KBM-7 (cell line): Measurements from ENCODE around the gene VLDLR.
A peak's percentile ranks its signal among the peaks of the same experiment; 100 is the strongest.
"Not testable (repeated sequence)": the region's sequence is repeated elsewhere in the genome, so short reads cannot be mapped to it uniquely, and the experiment has no call there.

ENCODE experiments used
- DNase-seq: peaks from one replicate; pipeline ENCODE4 v3.0.0-alpha.2; 2015
- in situ Hi-C: fragments of 300-500 bp; cut with MboI; formaldehyde crosslinking; loops from 2 replicates; pipeline ENCODE4 v1.14.3; 2020; ENCODE audit warnings: low sequenced_read_pairs, low pct_unique_long_range_greater_than_20kb, mixed read lengths

VLDLR gene

GRCh38 chr9:2700398-2700797, 78.8 kb downstream of the VLDLR start:
- DNase-seq: no peak
- in situ Hi-C loops: no loop called here

- in situ Hi-C loops: no loop called here
- no peak for DNase-seq
Measured at GRCh38 chr9:2700909-2701550, 79.4 kb downstream of the VLDLR start.

- peak; percentile 94 for DNase-seq
- in situ Hi-C loops: no loop called here
Measured at GRCh38 chr9:2704504-2704903, 82.9 kb downstream of the VLDLR start.

GRCh38 chr9:2707256-2707655, 85.7 kb downstream of the VLDLR start:
- in situ Hi-C loops, DNase-seq: not testable (repeated sequence)
